ENCODE results near the gene MYO1D. TPM values are rescaled to one million over a fixed set of nuclear protein-coding genes. Genes with fewer than 3 reads are reported as not detected.

Gene MYO1D
- total and polyA plus RNA-seq, 8 donors: 11.6 to 727 (median 73.4) TPM

DNA sequence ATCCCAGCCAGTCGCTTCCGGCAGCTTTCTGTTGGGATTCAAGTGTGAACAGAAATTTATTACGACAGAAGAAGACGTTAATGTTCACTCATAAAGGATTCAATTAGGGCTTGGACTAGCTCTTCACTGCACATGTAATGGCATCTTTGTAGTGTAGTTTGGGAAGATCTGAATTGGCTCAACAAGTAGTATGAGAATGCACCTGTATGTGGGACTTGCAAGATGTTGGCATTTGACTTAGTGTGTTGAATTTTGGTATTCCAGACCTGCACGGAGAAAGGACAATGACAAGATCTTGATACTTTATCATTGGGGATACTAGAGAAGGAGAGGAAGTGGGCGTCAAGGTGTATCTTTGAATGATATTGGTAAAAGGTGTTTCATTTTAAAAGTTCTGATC, 431.4 kb downstream of the MYO1D start:
- H3K27me3 ChIP-seq: no peaks in the 10 kb centered on the region
- H3K4me3 ChIP-seq: peak overlapping the region; percentile 69 to 99 (median 87)
- TF ChIP-seq, protein P1, sequence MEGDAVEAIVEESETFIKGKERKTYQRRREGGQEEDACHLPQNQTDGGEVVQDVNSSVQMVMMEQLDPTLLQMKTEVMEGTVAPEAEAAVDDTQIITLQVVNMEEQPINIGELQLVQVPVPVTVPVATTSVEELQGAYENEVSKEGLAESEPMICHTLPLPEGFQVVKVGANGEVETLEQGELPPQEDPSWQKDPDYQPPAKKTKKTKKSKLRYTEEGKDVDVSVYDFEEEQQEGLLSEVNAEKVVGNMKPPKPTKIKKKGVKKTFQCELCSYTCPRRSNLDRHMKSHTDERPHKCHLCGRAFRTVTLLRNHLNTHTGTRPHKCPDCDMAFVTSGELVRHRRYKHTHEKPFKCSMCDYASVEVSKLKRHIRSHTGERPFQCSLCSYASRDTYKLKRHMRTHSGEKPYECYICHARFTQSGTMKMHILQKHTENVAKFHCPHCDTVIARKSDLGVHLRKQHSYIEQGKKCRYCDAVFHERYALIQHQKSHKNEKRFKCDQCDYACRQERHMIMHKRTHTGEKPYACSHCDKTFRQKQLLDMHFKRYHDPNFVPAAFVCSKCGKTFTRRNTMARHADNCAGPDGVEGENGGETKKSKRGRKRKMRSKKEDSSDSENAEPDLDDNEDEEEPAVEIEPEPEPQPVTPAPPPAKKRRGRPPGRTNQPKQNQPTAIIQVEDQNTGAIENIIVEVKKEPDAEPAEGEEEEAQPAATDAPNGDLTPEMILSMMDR (IDR thresholded peaks at IDR 0.05): no peak
- TF ChIP-seq POLR2AphosphoS5 (IDR thresholded peaks at IDR 0.05) (no peak), POLR2A (IDR thresholded peaks at IDR 0.05) (no peak), EP300 (IDR thresholded peaks at IDR 0.05) (no peak)
- WGBS, 5 donors: 7 to 15% (median 9%) methylated on average over 6 of the region's 6 CpGs
- peak overlapping the region in 4 of 5 donors; percentile 78 to 91 (median 88) for H3K27ac ChIP-seq
- peaks cover 21 to 38% (median 36%) of the 10 kb centered on the region in 4 donors for H3K36me3 ChIP-seq
- peaks cover 14 to 32% (median 26%) of the 10 kb centered on the region in 4 donors for H3K4me1 ChIP-seq
- intact Hi-C loops (cut with DNase I; ENCODE audit: low total_unique reads): no loop called here
- no peaks in the 10 kb centered on the region for H3K9me3 ChIP-seq
- DNase-seq: no peak

DNA sequence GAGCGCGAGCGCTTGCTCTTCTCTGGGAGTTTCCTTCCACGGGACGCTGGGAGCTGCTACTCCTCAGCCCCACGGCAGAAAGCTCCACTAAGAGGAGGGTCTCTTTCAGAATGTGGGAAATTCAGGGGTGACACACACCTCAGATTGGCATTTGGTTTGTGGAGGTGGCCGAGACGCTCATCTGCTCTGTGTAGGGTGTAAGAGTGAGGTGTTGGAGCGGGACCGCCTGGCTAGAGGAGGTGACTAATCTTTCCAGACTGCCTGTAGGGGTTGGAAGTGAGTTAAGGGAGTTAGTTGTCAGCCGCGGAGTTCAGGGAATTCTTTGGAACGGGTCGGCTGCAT, 431.9 kb downstream of the MYO1D start:
- Histone ChIP-seq H3K4me1 (peaks cover 14 to 32% (median 26%) of the 10 kb centered on the region in 4 donors), H3K36me3 (peaks cover 21 to 34% (median 32%) of the 10 kb centered on the region in 4 donors), H3K27me3 (no peaks in the 10 kb centered on the region), H3K4me3 (peak overlapping the region; percentile 69 to 99 (median 87)), H3K9me3 (no peaks in the 10 kb centered on the region), H3K27ac (peak overlapping the region; percentile 74 to 91 (median 85))
- TF ChIP-seq, protein P1 (IDR thresholded peaks at IDR 0.05): no peak
- TF ChIP-seq POLR2A (IDR thresholded peaks at IDR 0.05) (no peak), POLR2AphosphoS5 (IDR thresholded peaks at IDR 0.05) (peak in 1 of 3 donors; percentile 23), EP300 (IDR thresholded peaks at IDR 0.05) (no peak)
- 0 to 1% (median 0%) methylated on average over 14 of the region's 14 CpGs for WGBS, 5 donors
- intact Hi-C loops (cut with DNase I; ENCODE audit: low total_unique reads): no loop called here
- peak; percentile 28 to 69 for DNase-seq

DNA sequence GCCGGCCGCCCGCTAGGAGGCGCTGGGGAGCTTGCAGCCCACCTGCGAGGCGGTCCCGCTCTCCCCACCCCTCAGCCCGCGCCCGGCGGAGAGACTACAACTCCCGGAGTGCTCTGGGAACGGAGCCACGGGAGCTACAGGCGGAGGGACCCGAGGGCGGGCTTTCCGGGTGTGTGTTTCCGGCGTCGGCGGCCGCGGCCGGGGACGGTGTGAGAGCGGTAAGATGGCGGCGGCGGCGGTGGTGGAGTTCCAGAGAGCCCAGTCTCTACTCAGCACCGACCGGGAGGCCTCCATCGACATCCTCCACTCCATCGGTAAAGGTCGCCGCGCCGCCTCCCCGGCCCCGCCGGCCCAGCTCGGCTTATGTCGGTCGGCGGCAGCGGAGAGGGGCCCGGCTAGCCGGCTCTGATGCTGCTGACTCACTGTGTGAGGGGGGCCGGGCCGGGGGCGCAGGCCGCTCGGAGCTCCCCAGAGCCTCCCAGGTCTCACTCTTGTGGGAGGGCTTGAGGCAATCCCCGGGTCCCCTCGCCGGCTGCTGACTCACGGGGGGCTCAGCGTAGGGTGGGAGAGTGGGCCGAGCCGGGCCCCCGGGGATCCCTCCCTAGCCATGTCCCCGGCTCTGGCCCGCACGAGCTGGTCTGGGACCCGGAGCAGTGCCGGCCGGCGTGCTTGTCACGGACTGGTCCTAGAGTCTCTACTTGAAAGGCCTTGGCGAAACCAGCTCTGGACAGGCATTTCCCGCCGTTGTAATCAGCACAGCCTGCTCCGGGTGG, 432.4 kb downstream of the MYO1D start, which contains the start of gene PSMD11:
Gene PSMD11, plus strand, starts transcription at position 210 of the 773 bp plus-strand sequence. Its CDS starts 14 bp downstream, at position 224.
- peak; percentile 99 for DNase-seq
- H3K27me3 ChIP-seq: no peaks in the 10 kb centered on the region
- H3K9me3 ChIP-seq: no peaks in the 10 kb centered on the region
- 0 to 1% (median 1%) methylated on average over 29 to 74 of the region's 74 CpGs for WGBS, 5 donors
- peak within 1 kb of the TSS; percentile 74 to 91 (median 85) for H3K27ac ChIP-seq
- intact Hi-C loops (cut with DNase I; ENCODE audit: low total_unique reads): no loop called here
- peaks cover 14 to 32% (median 26%) of the 10 kb centered on the region in 4 donors for H3K4me1 ChIP-seq
- peaks cover 21 to 28% (median 26%) of the 10 kb centered on the region in 4 donors for H3K36me3 ChIP-seq
- TF ChIP-seq EP300 (IDR thresholded peaks at IDR 0.05): no peak
- TF ChIP-seq, protein P1 (IDR thresholded peaks at IDR 0.05): peak in 3 of 7 experiments; percentile 78 to 89 (median 80)
- TF ChIP-seq POLR2A (IDR thresholded peaks at IDR 0.05): no peak
- peak; percentile 60 to 89 (median 64) for TF ChIP-seq POLR2AphosphoS5 (IDR thresholded peaks at IDR 0.05)
- peak within 1 kb of the TSS; percentile 69 to 99 (median 87) for H3K4me3 ChIP-seq

DNA sequence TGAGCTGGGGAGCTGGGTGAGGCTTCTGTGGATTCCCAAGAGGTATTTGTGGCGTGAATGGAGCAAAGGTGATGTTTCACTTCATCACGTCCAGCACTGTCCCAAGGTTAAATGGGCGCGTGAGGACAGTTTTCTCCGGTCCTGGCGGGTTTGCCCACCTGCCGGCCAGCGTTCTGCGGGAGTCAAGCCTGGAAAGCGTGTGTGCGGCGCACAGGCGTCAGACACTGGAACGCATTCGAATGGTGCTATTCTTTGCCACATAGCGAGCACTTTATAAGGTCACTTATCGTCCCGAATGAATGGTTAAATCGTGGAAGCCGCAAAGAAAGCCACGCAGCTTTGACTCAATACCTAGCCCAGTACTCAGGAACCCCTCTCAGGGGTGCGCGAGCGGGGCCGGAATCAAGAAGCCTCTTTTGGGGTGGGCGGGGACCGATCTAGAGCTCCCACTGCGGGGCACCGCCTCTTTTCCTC, 433.1 kb downstream of the MYO1D start:
- H3K4me1 ChIP-seq: peaks cover 14 to 32% (median 26%) of the 10 kb centered on the region in 4 donors
- DNase-seq: no peak
- peaks cover 18 to 22% (median 20%) of the 10 kb centered on the region in 4 donors for H3K36me3 ChIP-seq
- WGBS, 5 donors: 3 to 16% (median 8%) methylated on average over 26 to 29 of the region's 29 CpGs
- peak overlapping the region in 2 of 5 donors; percentile 90 to 91 for H3K27ac ChIP-seq
- intact Hi-C loops (cut with DNase I; ENCODE audit: low total_unique reads): no loop called here
- TF ChIP-seq, protein P1 (IDR thresholded peaks at IDR 0.05): peak in 2 of 7 experiments; percentile 78
- no peak for TF ChIP-seq EP300 (IDR thresholded peaks at IDR 0.05)
- peak overlapping the region; percentile 69 to 99 (median 87) for H3K4me3 ChIP-seq
- H3K9me3 ChIP-seq: no peaks in the 10 kb centered on the region
- no peaks in the 10 kb centered on the region for H3K27me3 ChIP-seq

Small RNA genes within 50 kb of the gene (small RNA-seq; reads per million reads assigned to genes)
- 0 reads per million in 4 donors for gene RF00019

Other genes with a start within 250 kb of the MYO1D start
- gene TMEM98, start 51.0 kb upstream of the MYO1D start, total RNA-seq: 100 to 1,000 TPM in 4 of 5 donors, 10 to 100 TPM in 1; 46.4 to 161 (median 104) TPM
- 10 to 100 TPM; 43.7 to 49.6 (median 49.5) TPM for gene TMEM98, start 51.0 kb upstream of the MYO1D start, polyA plus RNA-seq
- gene SPACA3, start 114.7 kb upstream of the MYO1D start, total RNA-seq: not detected
- gene SPACA3, start 114.7 kb upstream of the MYO1D start, polyA plus RNA-seq: under 1 TPM in 1 of 3 donors, not detected in 2; 0.15 TPM